ENCODE measurements around the gene VAT1.

- TF ChIP-seq EZH2 (IDR thresholded peaks at IDR 0.05) (no peak), POLR2AphosphoS5 (IDR thresholded peaks at IDR 0.05; ENCODE audit: borderline replicate concordance, low read depth, low read length) (no peak)
Measured at GRCh38 chr17:43027091-43028032, 5.2 kb upstream of the VAT1 start.
